Gastrocnemius medialis (tissue), 4 donors: ENCODE measurements around the gene C16orf96.

Experiments used
- POLR2A ChIP-seq, 2 donors: fragments of 450-650 bp; IDR thresholded peaks; one replicate each; pipeline ENCODE4 v1.6.1; 2017; ENCODE audit warnings: antibody characterized with exemption in 2 of 2, mild to moderate bottlenecking in 2 of 2, moderate library complexity in 2 of 2
- TF ChIP-seq, protein P1 (sequence below), 5 experiments: fragments of 450-650 bp in 3 of 5; fragments of 200-600 bp in 2 of 5; sonication (generic) in 2 of 5; IDR thresholded peaks in 4 of 5; conservative IDR thresholded peaks in 1 of 5; 1 replicate in 4 of 5; 2 replicates in 1 of 5; pipeline ENCODE4 v1.5.1; 2016 to 2019; ENCODE audit warnings: antibody characterized with exemption in 5 of 5, mild to moderate bottlenecking in 3 of 5, moderate library complexity in 3 of 5

DNA sequence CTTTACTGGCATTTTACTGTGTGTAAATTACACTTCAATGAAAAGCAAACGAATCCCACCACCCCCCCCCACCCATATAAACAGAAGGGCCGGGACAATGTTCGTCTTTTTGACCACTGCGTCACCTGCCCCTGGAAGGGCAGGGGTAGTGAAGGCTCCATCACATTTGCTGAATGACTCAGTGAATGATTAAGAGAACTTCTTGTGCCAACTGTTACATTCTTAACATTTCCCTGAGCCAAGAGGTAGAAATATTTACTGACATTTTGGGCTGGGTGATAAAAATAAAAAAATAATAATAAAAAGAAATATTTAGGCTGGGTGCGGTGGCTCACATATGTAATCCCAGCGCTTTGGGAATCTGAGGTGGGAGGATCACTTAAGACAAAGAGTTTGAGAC lies 24.1 kb downstream of the C16orf96 start:
- TF ChIP-seq, protein P1, sequence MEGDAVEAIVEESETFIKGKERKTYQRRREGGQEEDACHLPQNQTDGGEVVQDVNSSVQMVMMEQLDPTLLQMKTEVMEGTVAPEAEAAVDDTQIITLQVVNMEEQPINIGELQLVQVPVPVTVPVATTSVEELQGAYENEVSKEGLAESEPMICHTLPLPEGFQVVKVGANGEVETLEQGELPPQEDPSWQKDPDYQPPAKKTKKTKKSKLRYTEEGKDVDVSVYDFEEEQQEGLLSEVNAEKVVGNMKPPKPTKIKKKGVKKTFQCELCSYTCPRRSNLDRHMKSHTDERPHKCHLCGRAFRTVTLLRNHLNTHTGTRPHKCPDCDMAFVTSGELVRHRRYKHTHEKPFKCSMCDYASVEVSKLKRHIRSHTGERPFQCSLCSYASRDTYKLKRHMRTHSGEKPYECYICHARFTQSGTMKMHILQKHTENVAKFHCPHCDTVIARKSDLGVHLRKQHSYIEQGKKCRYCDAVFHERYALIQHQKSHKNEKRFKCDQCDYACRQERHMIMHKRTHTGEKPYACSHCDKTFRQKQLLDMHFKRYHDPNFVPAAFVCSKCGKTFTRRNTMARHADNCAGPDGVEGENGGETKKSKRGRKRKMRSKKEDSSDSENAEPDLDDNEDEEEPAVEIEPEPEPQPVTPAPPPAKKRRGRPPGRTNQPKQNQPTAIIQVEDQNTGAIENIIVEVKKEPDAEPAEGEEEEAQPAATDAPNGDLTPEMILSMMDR (IDR thresholded peaks at IDR 0.05 in 4 of 5, conservative IDR thresholded peaks at IDR 0.05 in 1 of 5): no peak
- TF ChIP-seq POLR2A (IDR thresholded peaks at IDR 0.05): no peak
